GM18519 (cell line): Measurements from ENCODE around the gene STIP1.

ENCODE experiments used
- ATAC-seq: cut with Tn5 transposase; IDR thresholded peaks from one replicate; pipeline ENCODE4 v1.9.1; 2021; ENCODE audit warnings: mild to moderate bottlenecking, moderate library complexity; ENCODE audit not compliant: unreplicated experiment, low FRiP score

The STIP1 gene

DNA sequence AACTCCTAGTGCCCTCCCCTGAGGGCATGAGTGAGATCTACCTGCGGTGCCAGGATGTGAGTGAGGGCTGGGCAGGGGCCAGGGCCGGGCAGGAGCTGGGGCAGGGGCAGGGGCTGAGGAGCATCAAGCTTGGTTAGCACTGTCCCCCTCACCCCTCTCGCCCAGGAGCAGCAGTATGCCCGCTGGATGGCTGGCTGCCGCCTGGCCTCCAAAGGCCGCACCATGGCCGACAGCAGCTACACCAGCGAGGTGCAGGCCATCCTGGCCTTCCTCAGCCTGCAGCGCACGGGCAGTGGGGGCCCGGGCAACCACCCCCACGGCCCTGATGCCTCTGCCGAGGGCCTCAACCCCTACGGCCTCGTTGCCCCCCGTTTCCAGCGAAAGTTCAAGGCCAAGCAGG, 34.3 kb downstream of the STIP1 start:
- no peak for ATAC-seq

GRCh38 chr11:64220798-64221197, 34.8 kb downstream of the STIP1 start:
- no peak for ATAC-seq

GRCh38 chr11:64222651-64223000, 36.7 kb downstream of the STIP1 start:
- no peak for ATAC-seq

DNA sequence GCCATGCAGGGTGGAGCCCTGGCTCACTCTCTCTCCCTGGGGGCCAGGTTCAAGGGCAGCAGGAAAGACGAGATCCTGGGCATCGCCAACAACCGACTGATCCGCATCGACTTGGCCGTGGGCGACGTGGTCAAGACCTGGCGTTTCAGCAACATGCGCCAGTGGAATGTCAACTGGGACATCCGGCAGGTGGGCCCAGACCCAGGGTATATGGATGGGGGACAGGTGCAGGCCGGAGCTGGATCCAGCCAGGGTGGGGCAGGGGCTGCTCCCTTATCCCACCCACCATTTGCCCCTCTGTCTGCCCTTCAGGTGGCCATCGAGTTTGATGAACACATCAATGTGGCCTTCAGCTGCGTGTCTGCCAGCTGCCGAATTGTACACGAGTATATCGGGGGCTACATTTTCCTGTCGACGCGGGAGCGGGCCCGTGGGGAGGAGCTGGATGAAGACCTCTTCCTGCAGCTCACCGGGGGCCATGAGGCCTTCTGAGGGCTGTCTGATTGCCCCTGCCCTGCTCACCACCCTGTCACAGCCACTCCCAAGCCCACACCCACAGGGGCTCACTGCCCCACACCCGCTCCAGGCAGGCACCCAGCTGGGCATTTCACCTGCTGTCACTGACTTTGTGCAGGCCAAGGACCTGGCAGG, 37.2 kb downstream of the STIP1 start:
- no peak for ATAC-seq

DNA sequence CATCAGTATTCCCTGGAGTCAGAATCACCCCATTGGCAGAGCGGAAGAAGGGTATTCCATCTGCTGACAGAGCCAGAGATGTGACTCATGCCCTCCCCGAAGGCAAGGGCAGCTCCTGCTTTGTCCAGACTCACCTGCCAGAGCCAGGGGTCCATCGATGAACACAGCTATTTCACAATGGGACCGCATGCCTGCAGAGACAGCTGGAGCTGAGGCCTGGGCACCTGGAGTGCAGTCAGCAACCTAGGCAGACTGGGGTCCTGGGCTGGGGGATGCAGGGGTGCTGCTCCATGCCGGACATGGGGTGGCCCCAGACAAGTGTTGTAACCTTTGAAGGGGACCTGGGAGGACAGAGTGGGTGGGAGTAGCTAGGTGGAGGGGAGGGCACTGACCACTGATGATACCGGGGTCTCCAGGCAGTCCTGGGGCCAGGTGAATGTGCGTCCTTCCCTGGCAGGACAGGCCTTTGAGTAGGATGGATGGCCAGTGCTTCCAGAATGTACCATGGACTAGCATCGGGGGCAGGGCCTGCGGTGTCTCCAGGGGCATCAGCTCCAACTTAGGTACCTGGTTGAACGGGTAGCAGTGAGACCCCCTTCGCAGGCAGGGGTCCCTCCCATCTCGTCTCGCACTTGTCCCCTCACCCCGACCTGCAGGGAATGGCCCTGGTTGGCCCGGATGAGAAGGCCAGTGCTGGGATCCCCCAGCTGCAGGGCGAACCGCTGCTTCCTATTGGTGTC, 38.4 kb downstream of the STIP1 start:
- no peak for ATAC-seq

GRCh38 chr11:64224891-64225607, 39.1 kb downstream of the STIP1 start:
- ATAC-seq, result no peak

DNA sequence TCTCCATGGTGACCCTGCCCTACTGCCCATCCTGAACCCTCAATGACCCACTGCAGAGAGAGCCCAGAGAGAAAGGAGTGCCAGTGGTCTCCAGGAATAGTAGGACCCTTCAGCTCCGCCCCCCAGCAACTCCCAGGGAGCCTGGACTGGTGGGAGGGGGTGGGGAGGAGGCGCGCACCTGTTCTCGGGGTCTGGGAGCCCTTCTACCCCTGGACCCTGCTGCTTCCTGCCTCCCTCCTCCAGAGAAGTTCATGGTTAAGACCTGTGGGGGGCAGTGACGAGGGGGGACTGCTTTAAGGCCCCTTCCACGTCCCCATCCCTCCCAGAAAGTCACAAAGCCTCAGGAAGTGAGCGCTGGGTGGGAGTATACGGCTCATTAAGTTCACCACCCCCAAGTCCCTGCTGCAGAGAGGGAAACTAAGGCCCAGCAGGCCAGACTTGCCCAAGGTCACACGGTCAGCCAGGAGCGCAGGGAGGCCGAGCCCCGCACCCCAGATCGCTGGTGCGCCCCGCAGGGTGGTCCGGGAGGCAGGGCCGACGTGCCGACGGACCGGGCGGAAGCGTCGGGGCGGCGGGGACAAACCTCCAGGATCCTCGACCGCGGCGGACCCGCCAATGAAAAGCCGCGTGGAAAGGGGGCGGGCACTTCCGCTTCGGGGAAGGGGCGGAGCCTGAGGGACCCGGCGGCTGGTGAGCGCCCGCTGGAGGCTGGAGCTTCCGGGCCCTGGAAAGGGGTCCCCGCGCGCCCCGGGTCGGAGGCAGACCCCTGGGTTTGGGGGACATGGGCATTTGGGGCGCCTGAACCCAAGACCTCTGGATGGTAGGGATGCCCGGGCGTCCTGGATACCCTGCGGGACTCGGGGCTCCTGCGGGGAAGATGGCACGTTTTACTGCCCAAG, 39.9 kb downstream of the STIP1 start, which contains the start of the genes NUDT22 and TRPT1:
TSS of gene NUDT22 (plus strand) at position 667 of the 899 bp plus-strand sequence. CDS start 379 bp downstream, outside the sequence.
TSS of gene TRPT1 (minus strand) at position 579 of the 899 bp plus-strand sequence. CDS start at position 253, 326 bp downstream.
- no peak for ATAC-seq

GRCh38 chr11:64226507-64227051, 40.6 kb downstream of the STIP1 start:
- ATAC-seq, result no peak

GRCh38 chr11:64227405-64227956, 41.5 kb downstream of the STIP1 start:
- ATAC-seq, result no peak

- no peak for ATAC-seq
Measured at GRCh38 chr11:64229090-64229743, 43.2 kb downstream of the STIP1 start.

- ATAC-seq, result no peak
Measured at GRCh38 chr11:64229744-64230170, 43.8 kb downstream of the STIP1 start.

DNA sequence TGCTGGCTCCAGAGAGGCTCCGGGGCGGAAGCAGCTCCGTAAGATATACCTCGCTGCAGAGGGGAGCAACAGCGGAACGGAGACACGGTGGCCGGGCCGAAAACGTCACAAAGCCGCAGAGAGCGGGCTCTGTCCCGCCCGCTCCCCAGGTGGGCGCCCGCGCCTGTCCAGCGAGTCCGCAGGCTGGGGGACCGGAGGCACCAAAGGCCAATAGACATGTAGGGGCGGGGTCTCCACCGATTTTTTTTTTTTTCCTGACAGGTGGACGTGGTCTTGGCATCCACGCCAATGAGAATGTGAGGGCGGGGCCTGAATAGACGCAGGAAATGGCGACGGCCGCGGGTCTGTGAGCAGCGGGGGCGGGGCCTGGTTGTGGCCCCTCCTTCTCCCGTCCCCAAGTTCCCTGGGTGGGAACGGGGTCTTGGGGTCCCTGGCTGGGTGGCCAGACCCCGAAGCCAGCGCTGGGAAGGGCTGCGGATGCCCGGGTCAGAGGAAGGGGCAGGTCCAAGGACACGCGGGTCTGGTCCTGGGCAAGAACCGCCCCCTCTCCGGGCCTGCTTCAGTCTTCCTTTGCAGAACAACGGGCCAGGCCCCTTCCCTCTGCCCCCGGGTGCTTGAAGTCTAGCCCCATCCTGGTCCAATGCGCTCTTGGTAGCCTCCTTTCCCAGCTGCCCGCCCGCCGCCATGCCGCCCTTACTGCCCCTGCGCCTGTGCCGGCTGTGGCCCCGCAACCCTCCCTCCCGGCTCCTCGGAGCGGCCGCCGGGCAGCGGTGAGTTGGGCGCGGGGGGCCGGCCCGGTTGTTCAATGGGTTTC, 44.4 kb downstream of the STIP1 start, which contains the start of gene DNAJC4:
TSS of gene DNAJC4 (plus strand) at position 378 of the 814 bp plus-strand sequence. CDS start at position 685, 307 bp downstream.
- no peak for ATAC-seq

- no peak for ATAC-seq
Measured at GRCh38 chr11:64230985-64231365, 45.0 kb downstream of the STIP1 start.

GRCh38 chr11:64231546-64231945, 45.6 kb downstream of the STIP1 start:
- no peak for ATAC-seq

DNA sequence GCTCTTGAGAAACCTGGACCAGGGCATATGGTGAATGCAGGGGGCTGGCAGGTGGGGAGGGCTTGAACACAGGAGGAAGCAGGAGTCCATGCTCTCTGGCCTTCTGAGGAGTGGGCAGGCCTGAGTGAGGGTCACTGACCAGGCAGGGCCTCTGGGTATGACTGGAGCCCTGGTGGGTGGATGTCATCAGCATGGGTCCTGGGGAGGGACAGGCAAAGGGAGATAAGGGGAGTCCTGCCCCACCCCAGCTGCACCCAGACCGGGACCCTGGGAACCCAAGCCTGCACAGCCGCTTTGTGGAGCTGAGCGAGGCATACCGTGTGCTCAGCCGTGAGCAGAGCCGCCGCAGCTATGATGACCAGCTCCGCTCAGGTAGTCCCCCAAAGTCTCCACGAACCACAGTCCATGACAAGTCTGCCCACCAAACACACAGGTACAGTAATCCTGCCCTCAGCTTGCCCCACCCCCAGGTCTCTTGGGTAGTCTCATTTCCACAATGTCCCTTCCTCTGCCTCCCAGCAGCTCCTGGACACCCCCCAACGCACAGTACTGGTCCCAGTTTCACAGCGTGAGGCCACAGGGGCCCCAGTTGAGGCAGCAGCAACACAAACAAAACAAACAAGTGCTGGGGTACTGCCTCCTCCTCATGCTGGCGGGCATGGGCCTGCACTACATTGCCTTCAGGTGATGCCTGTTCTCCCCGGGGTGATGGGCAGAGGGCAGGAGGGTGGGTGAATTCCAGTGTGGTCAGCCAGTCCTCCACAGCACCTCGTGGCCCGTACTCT, 46.4 kb downstream of the STIP1 start:
- ATAC-seq, result no peak

DNA sequence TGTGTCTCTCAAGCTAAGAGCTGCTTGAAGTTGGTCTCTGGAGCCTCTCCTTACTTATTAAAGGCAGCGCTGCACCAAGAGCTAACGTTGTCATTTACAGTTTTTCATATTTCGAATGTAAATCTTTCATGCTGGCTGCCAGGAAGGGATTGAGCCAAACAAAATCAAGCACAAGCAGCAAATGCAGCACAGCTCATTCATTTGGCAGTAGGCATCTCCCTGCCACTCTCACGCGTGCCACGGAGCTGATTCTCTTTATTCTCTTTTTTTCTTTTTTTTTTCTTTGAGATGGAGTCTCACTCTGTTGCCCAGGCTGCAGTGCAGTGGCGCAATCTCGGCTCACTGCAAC, 47.0 kb downstream of the STIP1 start:
- no peak for ATAC-seq

DNA sequence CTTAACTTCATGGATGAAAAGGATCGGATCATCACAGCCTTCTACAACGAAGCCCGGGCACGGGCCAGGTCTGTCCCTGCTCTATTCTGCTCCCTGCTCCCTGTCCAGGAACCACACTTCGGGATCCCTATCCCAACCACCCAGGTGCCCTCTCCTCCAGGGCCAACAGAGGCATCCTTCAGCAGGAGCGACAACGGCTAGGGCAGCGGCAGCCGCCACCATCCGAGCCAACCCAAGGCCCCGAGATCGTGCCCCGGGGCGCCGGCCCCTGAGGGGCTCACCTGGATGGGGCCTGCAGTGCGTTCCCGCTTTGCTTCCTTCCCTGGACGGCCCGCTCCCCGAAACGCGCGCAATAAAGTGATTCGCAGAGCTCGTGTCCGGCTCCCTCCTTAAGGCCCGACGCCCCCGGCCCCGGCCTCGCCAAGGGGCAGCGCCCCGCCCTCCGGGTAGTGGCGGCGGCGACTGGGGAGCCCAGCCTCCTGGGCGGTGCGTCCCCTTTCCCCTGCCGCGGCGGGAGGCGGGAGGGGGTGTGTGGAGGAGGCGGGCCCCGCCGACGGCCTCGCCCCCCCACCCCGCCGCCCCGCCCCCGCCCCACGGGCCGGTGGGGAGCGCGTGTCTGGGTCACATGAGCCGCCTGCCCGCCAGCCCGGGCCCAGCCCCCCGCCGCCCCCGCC, 48.1 kb downstream of the STIP1 start, which contains the start of gene VEGFB:
TSS of gene VEGFB (plus strand) at position 672 of the 674 bp plus-strand sequence. CDS start 250 bp downstream, outside the sequence.
- no peak for ATAC-seq
